ENCODE measurements around the gene FAM153A. TPM values are rescaled to one million over a fixed set of nuclear protein-coding genes. Genes with fewer than 3 reads are reported as not detected.

FAM153A gene
- 4.6 TPM for total RNA-seq

GRCh38 chr5:177782792-177783633 lies at the start of gene FAM153A:
Gene FAM153A, minus strand, starts transcription at chr5:177782899.

Other genes with a start within 250 kb of the FAM153A start
- 40.1 TPM for gene FAM193B, start 228.3 kb downstream of the FAM153A start, total RNA-seq
- 44.8 TPM for gene TMED9, start 190.7 kb downstream of the FAM153A start, total RNA-seq
- gene B4GALT7, start 182.8 kb downstream of the FAM153A start, total RNA-seq, result 18.9 TPM
- not detected for gene PROP1, start 213.3 kb upstream of the FAM153A start, total RNA-seq

All from diencephalon (tissue), 1 donor.